CD4-positive, alpha-beta T cell treated with Interleukin-1 beta for 1 hour (primary cell): ENCODE data around the gene LRRC59.

ENCODE experiments used
- DNase-seq, 2 donors: peaks; one replicate each; pipeline ENCODE4 v3.0.0-alpha.2; 2020 to 2022

LRRC59 gene

DNA sequence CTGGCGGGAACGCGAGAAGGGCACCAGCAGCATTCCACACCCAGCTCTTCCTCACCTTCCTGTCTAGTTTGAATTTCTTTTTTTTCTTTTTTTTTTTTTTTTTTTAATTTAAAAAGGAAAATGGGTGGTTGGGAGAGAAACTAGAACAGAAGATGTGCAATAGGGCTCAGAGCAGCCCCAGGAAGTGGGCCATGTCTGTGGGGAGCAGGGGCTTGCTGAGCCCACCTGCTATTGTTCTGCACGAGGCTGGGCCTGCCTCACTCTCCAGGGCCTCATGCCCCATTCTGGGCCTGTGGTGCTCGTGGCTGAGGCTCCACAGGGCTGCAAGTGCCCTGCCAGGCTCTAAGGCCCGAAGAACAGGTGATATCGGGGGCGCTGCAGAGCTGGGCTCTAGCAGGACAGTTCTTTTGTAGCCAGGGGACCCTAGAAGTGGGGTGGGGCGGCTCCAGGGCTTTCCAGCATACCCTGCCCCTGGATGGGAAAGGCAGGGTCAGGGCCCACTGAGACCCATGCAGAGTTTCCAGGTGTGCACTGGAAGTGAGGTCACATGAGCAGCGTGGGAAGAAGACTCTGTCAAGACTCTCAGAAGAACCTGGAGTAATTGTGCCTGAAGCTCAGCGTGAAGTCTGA is 36.7 kb downstream of the LRRC59 start:
- DNase-seq: no peak

DNA sequence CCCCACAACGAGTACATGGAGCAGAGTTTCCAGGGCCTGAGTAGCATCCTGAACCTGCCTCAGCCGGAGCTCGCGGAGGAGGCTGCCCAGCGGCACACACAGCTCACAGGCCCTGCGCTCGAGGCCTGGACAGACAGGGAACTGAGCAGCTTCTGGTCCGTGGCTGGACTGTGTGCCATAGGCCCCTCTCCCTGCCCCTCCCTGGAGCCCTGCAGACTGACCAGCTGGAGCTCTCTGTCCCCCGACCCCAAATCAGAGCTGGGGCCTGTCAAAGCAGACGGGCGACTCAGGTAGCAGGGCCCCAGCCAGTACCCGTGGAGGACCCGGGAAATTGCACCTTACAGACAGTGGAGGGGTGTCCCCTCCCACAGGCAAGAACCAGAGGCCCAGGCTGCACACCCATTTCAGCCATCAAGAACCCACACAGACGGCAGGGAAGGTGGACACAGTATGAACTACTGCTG is 37.3 kb downstream of the LRRC59 start:
- no peak for DNase-seq

DNA sequence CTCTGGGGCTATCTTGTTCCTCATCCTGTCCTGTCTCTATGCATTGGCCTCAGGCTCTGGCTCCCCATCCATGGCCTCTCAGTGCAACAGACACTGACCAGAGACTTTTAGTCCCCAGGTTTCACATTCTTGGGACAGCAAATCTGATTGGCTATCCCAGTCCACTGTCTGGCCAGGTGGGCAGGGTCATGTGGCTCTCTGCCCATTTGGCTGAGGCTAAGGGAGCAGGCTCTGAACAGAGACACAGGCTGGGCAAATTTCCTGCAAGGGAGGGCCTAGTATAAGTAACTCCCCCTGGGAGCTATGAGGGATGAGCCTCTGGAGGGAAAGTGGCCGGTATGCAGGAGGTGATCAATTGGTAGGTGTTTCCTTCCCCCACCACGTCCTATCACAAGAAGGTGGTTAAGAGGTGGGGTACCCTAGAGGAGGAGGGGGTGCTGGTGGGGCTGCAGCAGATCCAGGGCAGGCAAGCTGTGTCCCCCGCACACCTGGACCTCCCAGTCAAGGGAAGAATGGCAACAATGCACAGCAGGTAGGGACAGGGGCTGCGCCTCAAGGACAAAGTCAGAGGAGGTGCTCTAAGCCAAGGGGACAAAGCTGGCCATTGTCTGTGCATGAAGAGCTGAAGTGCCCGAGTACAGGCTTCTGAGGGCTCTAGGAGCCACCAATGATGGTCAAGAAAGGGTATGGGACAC is 38.2 kb downstream of the LRRC59 start:
- DNase-seq: no peak

DNA sequence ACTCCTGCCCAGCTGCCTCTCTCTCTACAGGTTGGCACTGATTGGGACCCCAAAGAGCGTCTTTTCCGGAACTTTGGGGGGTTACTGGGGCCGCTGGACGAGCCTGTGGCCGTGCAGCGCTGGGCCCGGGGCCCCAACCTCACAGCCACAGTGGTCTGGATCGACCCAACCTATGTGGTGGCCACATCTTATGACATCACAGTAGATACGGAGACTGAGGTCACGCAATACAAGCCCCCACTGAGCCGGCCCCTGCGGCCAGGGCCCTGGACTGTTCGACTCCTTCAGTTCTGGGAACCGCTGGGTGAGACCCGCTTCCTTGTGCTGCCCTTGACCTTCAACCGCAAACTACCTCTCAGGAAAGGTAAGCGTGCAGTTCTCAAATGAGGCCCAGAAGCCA is 39.1 kb downstream of the LRRC59 start:
- DNase-seq: no peak

DNA sequence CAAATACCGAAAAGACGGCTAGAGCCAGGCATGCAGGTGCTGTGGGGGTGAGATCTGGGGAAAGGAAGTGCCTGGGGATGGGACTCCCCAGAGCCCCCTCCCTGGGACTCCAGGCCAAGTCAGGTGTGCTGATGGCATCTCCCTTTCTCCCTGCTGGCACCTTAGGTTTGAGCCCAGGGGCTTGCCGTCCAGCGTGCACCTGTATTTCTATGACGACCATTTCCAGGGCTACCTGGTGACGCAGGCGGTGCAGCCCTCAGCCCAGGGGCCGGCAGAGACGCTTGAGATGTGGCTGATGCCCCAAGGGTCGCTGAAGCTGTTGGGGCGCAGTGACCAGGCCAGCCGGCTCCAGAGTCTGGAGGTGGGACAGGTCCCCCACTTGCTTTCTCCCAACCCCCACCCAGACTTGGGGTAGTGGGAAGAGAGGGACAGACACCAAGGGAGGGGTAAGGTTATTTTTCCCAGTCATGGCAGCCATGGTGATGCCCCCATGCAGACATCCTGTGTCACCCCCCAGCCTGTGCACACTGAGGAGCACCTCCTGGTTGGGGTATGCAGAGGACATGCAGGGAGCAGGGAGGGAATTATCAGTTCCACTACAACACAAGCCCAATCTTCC is 40.3 kb downstream of the LRRC59 start:
- no peak for DNase-seq

DNA sequence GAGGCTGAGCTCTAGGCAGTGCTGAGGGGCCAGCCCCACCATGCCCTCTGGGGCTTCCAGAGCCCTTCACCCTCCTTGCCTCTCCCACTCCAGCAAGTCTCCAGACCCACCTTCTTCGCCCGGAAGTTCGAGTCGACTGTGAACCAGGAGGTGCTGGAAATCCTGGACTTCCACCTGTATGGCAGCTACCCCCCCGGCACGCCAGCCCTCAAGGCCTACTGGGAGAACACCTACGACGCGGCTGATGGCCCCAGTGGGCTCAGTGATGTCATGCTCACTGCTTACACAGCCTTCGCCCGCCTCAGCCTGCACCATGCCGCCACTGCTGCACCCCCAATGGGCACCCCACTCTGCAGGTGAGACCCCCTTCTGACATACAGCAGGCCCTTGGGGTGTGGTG is 40.9 kb downstream of the LRRC59 start:
- DNase-seq: no peak

DNA sequence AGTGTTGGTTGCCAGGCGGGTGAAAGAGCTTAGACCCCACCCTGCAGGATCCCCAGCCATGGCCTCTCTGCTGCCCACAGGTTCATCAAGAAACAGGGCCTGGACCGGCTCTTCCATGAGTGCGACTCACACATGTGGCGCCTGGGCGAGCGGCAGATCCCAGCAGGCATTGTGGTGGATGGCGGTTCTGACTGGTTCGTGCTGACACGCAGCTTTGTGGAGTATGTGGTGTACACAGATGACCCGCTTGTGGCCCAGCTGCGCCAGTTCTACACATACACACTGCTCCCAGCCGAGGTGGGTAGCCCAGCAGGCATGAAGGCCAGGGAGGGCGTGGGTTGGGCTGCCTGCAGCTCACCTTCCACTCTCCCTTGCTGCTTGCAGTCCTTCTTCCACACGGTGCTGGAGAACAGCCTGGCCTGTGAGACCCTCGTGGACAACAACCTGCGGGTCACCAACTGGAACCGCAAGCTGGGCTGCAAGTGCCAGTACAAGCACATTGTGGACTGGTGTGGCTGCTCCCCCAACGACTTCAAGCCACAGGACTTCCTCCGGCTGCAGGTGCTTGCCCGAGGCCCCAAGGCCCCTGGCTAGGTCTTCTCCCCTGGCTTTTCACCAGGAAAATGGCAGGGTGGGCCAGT is 41.5 kb downstream of the LRRC59 start:
- no peak for DNase-seq

DNA sequence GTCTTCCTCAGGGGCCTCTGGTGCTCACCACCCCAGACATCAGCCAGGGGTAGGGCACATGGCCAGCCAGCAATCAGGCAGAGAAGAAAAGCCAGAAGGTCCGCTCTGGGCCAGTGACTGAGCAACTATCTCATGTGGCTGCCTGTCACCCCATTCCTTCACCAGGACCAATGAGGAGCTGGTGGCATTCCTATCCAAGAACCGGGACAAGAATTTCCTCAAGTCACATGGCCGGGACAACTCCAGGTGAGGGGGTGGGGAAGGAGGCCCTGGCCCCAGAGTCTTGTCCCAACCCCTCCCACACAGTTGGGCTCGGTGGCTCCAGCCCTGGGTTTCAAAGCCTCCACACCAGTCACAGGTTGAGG is 42.0 kb downstream of the LRRC59 start:
- DNase-seq: no peak

DNA sequence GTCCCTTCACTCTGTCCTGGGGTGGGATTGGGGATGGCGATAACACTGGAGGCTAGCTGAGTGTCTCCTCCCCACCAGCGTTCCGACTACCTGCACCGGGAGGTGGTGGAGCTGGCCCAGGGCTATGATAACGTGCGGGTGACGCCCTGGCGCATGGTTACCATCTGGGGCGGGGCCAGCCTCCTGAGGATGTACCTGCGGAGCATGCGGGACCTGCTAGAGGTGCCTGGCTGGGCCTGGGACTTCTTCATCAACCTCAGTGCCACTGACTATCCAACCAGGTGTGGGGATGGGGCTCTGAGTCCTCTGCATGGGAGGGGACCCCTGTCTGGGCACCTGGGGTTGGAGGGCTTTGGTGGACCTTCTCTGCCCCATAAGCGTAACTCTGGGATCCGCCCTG is 42.5 kb downstream of the LRRC59 start:
- no peak for DNase-seq

DNA sequence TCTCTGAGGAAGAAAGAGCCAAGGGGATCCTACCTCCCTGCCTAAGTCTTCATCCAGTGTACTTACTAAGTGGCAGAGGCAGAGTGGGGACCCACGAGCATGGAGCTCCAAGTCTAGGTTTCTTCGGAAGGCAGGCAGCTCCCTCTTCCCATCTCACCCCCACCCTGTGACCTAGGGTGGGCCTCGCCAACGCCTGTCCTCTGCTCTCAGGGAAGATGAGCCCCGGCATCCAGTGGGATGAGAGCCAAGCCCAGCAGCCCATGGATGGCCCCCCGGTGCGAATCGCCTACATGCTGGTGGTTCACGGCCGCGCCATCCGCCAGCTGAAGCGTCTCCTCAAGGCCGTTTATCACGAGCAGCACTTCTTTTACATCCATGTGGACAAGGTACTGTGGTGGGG is 43.1 kb downstream of the LRRC59 start:
- DNase-seq: no peak

DNA sequence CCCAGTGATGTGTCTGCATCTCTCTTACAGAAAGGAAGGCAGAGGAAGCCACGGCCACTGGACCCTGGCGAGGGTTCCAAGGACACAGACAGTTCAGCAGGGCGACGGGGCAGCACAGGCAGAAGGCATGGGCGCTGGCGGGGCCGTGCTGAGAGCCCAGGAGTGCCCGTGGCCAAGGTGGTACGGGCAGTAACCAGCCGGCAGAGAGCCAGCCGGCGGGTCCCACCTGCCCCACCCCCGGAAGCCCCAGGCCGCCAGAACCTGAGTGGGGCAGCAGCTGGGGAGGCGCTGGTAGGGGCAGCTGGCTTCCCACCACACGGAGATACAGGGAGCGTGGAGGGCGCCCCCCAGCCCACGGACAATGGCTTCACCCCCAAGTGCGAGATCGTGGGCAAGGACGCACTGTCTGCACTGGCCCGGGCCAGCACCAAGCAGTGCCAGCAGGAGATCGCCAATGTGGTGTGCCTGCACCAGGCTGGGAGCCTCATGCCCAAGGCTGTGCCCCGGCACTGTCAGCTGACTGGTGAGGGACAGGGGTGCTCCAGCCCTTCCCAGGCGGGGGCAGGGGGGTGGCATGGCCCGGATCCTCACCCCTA is 43.6 kb downstream of the LRRC59 start:
- no peak for DNase-seq

DNA sequence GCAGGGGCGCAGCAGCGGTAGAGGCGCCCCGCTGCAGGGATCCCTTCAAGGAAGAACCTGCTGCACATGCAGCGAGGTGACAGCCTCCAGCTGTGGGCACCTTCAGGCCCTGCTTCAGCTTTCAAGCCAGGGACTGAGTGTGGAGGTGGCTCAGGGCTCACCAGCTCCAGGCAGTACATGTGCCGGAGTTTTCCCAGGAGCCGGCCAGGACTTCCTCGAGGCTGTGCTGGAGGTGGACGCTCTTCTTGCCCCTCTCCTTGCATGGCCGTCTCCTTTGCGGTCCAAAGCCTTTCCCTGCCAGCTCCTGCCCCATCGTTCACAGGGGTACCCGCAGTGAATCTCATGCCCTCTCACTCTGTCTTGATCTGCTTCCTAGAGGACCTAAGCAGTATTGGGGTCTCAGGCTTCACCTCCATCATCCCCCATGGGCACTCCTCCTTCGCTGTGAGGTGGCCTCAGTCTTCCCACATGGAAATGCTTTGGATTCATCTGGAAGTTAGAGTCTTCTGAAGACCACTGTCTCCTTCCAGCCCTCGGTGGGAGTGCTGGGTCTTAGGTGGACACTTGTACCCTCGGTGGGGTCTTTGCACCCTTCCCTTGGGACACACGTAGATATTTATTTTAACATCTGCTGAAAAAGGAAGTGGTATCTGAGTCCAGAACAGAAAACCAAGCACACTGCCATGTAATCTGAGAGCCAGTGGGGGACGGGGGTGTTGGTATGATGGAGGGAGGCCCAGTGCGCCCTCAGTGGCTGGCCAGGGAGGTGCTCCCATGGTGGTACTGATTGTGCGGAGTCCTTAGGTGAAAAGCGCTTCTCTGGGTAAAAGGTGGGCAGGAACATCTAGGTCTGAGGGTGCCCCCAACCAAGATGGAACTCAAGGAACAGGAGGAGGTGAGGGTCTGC is 44.4 kb downstream of the LRRC59 start:
- no peak for DNase-seq

DNA sequence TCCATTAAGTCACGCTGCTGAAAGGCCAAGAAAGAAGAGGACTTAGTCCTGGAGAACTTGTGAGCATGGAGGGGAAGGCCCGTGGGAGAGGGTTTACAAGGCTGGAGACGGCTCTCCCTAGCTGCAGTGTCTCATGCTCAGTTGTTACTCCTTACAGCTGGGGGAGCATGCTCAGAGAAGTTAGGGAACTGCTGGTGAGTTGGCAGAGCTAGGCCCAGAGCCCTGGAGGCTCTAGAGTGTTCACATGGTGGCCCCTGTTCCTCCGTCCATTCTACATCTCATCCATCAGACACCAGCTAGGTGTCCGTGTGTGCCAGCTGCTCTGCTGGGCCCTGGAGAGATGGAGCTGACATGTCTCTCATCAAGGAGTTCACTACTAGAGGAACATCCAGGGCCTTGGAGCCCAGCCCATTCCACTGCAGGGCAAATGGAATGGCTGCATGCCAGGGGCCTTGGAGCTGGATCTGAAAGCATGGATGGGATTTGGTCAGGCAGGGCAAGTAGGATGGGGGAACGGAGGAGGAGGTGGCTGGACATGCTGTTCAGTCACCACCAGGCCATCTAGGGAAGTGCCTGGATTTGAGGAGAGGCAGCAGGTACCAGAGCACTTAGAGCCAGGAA is 45.1 kb downstream of the LRRC59 start:
- no peak for DNase-seq

DNA sequence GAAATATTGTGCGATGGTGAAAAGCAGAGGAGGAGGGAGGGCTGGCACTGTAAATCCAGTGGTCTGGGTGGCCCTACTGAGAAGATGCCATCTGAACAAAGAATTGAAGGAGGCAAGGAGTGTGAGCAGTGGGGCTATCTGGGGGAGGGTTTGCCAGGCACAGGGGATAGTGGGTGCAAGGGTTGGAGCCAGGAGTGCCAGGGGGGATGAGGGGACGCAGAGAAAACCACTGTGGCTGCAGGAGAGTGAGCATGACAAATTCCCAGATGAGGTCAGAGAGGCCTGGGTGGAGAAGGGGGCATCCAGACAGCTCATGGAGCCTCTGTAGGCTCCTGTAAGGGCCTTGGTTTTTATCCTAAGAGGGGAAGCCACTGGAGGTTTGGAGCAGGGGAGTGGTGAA is 46.6 kb downstream of the LRRC59 start:
- no peak for DNase-seq

DNA sequence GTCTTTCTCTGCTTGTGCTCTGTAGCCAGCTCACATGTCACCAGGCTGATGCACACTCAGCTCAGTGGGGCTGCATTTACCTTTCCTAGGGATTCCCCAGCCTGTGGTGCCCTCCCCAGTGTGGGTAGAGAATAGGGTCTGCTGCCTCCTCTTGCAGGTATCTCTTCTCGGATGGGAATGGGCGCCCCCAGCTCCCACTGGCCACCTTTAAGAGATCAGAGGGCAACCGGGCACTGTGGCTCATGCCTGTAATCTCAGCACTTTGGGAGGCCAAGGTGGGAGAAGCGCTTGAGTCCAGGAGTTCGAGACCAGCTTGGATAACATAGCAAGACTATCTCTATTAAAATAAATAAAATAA is 48.1 kb downstream of the LRRC59 start:
- DNase-seq: no peak

DNA sequence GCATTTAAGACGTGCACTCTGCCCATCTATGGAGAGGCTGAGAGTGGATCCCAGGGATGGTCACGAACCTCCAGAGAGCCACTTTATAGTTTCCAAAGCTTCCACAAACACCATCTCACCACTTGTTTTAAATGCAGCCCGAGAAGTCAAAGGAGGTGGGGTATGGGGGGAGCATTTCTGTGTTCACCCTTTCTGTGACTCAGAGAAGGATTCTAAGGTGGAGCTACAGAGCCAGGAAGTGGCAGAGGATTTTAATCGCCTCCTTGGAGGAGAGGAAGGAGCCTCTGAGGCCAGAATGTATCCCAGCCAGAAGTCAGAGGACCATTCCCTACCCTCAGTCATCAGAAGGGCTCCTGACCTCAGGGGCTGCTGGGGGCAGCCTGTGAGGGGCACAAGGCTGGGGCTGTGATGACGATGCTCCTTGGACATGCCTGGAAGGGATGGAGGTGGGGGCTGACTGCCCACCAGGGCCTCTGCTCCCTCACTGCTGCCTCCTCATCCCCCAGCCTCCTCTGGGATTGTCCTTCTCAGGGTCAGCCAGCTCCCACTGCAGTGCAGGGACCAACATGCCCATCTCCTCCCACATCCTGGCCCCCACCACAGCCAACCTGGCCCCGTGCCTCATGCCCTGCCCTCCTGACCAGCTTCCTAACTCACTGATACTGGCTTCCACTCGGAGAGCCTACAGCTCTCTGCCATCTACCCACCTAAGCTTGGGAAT is 48.6 kb downstream of the LRRC59 start:
- DNase-seq: no peak

DNA sequence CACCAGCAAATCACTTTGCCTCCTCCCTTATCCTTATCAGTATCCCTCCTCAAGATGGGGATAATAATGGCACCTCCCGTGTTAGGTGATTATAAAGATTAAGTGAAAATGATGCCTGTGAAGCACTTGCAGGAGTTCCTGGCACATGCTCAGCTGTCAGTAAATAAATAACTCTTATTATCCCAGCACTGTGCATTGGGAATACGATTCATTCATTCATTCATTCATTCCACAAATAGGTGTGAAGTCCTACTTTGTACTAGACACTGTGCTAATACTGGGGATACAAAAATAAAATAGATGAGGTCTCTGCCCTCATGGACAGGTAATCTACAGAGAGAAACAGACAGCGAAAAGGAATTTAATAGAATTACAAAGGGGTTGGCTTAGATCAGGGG is 49.4 kb downstream of the LRRC59 start:
- DNase-seq: no peak

DNA sequence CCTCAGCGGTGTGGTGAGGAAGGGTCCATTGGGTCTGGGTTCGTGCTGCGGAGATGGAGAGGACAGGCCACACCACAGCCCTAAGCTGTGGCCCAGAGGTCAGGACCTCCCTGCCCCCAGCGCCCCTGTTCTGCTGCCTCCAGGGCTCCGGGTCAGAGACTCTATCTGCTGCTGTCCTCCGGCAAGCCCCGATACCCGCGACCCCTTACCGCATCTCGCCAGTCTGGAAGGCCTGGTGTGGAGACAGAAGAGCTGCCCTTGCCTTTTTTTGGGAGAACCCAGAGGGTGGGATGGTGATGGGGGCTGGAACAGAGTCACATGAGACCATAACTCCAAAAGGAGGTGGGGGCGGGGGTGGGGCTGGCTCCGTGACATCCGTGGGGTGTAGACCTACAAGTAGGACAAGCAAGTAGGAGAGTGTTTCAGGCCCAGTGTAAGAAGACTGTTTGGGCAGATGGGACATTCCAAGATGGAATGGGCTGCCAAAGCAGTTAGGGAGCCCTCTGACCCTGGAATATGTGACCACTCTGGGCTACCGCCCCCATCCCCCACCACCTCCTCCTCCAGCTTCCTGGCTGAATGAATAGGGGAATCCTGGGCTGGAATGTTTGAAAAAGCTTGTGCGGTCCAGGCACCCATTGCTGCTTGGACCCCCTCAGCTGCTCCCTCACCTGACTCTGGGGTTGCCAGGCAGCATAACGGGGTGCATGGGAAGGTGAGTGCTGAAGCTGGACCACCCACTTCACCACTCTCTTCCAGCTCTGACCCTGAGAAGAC is 50.0 kb downstream of the LRRC59 start:
- no peak for DNase-seq

DNA sequence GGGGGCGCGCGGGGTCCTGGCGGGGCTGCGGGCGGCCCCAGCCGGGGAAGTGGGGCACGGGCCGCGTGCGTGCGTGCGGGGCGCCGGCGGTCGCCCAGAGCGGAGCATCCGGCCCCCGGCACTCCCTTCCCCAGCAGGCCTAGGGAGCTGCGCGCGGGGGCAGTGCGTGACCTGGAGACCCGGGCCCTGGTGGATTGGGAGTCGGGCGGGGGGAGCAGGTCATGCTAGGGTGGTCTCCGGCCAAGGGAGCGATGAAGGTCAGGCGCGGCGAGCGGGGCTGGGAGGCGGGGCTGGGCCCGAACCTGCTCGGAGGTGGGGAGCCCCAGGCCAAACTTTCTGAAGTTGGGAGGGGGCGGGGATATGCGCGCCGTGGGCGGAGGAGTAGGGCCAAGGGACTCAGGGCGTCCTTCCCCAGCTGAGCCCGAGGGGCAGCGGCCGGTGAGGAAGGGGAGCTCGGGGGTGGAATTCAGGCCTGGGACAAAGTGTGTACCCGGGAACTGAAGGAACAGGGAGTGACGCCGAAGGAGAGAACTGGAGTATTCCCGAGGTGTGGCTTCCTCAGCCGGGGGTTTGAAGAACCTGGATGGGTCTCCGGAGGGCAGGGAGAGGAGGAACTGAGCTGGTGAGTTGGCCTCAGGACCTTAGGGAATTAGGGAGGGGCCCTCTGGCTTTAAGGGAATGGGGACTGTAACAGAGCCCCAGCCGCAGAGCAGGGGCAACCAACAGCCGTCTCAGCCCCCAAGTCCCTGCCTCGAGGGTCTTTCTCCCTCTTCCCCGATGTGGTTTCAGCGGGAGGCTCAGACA is 50.8 kb downstream of the LRRC59 start:
- peak in 1 of 2 donors; percentile 27 for DNase-seq
